HCT116 (cell line): Measurements from ENCODE around the gene UBA6. TPM values are rescaled to one million over a fixed set of nuclear protein-coding genes. Genes with fewer than 3 reads are reported as not detected.

Experiments
- ATAC-seq: fragments of 200-7000 bp; cut with Tn5 transposase; 2 replicates; pipeline ENCODE4 v1.9.1; 2020; ENCODE audit warnings: mild to moderate bottlenecking, moderate library complexity
- BruUV-seq: library from RNA; stranded (reverse); fragments of 400-500 nt; replicated peaks from 2 replicates; lab custom pipeline; 2021; lab: Mats Ljungman, UMichigan
- CTCF ChIA-PET: fragments of 300-600 bp; sonication (Branson Sonifier 250); formaldehyde crosslinking; loops from one replicate; lab custom pipeline; 2021; ENCODE audit warnings: antibody characterized with exemption; lab: Charles Lee
- POLR2A ChIA-PET: fragments of 300-600, 350-600 bp; sonication (Branson Sonifier 250); formaldehyde crosslinking; loops from one replicate; lab custom pipeline; 2021; ENCODE audit warnings: antibody characterized with exemption; lab: Charles Lee
- RAD21 ChIA-PET, 2 experiments: fragments of 300-600 bp; sonication (Branson Sonifier 250); formaldehyde crosslinking; loops; one replicate each; lab custom pipeline; 2023; ENCODE audit warnings: low total read pairs in 2 of 2; ENCODE audit not compliant: uncharacterized antibody in 2 of 2, unreplicated experiment in 2 of 2, low non-redundant PET in 1 of 2; lab: Charles Lee
- DNase-seq: peaks from one replicate; pipeline ENCODE4 v3.0.0-alpha.2; 2010; ENCODE audit warnings: low read depth, low spot score
- H2AFZ ChIP-seq: fragments of 200-600 bp; shearing (Covaris generic), sonication (generic); 2 replicates; pipeline ENCODE4 v1.6.1; 2017; ENCODE audit warnings: low read depth, mixed run types, mixed read lengths, antibody characterized with exemption, low read length; ENCODE audit not compliant: poor library complexity, severe bottlenecking
- H3K27ac ChIP-seq: 2 replicates; pipeline ENCODE4 v1.5.1; 2012; ENCODE audit warnings: low read depth, low read length
- H3K27me3 ChIP-seq: fragments of 200-600 bp; sonication (generic); 2 replicates; pipeline ENCODE4 v1.6.1; 2016; ENCODE audit warnings: mixed run types, low read length, mixed read lengths; ENCODE audit not compliant: insufficient read depth
- H3K36me3 ChIP-seq, 2 experiments: fragments of 200-500 bp in 1 of 2; fragments of 200-600 bp in 1 of 2; sonication (Bioruptor generic) in 1 of 2; sonication (generic) in 1 of 2; 2 replicates each; pipeline versions ENCODE4 v1.5.1 to v1.6.1; 2014 to 2016; ENCODE audit warnings: low read length in 2 of 2, inconsistent platforms in 1 of 2, mixed read lengths in 1 of 2, mixed run types in 1 of 2; ENCODE audit not compliant: insufficient read depth in 2 of 2, control insufficient read depth in 1 of 2
- H3K4me1 ChIP-seq, 2 experiments: fragments of 200-600 bp in 1 of 2; sonication (generic) in 1 of 2; 2 replicates each; pipeline versions ENCODE4 v1.5.1 to v1.6.1; 2012 to 2017; ENCODE audit warnings: low read length in 2 of 2, inconsistent platforms in 1 of 2, mild to moderate bottlenecking in 1 of 2, mixed read lengths in 1 of 2, mixed run types in 1 of 2, moderate library complexity in 1 of 2; ENCODE audit not compliant: insufficient read depth in 2 of 2, control insufficient read depth in 1 of 2
- H3K4me2 ChIP-seq: fragments of 200-600 bp; sonication (generic); 2 replicates; pipeline ENCODE4 v1.6.1; 2017; ENCODE audit warnings: mixed run types, low read length, mixed read lengths
- H3K4me3 ChIP-seq, 2 experiments: fragments of 200-600 bp in 1 of 2; sonication (generic) in 1 of 2; replicated peaks in 1 of 2; 2 replicates each; pipeline ENCODE4 v1.5.1; 2011 to 2016; ENCODE audit warnings: low read length in 2 of 2, control low read depth in 1 of 2, low read depth in 1 of 2, mild to moderate bottlenecking in 1 of 2, mixed read lengths in 1 of 2, mixed run types in 1 of 2
- H3K79me2 ChIP-seq: fragments of 200-600 bp; sonication (generic); 2 replicates; pipeline ENCODE4 v1.6.1; 2017; ENCODE audit warnings: mild to moderate bottlenecking, mixed run types, low read length, moderate library complexity, mixed read lengths; ENCODE audit not compliant: insufficient read depth
- H3K9ac ChIP-seq: fragments of 200-600 bp; sonication (generic); 2 replicates; pipeline ENCODE4 v1.6.1; 2016; ENCODE audit warnings: low read length, mixed read lengths
- H3K9me2 ChIP-seq: fragments of 200-600 bp; sonication (generic), shearing (Covaris generic); 2 replicates; pipeline ENCODE4 v1.6.1; 2017; ENCODE audit warnings: mixed run types, mild to moderate bottlenecking, moderate library complexity; ENCODE audit not compliant: insufficient read depth
- H3K9me3 ChIP-seq, 2 experiments: fragments of 200-500 bp in 1 of 2; fragments of 200-600 bp in 1 of 2; sonication (Bioruptor generic) in 1 of 2; sonication (generic) in 1 of 2; 2 replicates each; pipeline ENCODE4 v1.6.1; 2014 to 2017; ENCODE audit warnings: low read length in 2 of 2, mixed read lengths in 2 of 2, inconsistent platforms in 1 of 2, low read depth in 1 of 2, mild to moderate bottlenecking in 1 of 2, mixed run types in 1 of 2, moderate library complexity in 1 of 2; ENCODE audit not compliant: control insufficient read depth in 1 of 2, insufficient read depth in 1 of 2
- H4K20me1 ChIP-seq: fragments of 200-600 bp; sonication (generic), shearing (Covaris generic); 2 replicates; pipeline ENCODE4 v1.6.1; 2017; ENCODE audit warnings: mixed run types, mild to moderate bottlenecking, moderate library complexity; ENCODE audit not compliant: insufficient read depth
- ELF1 ChIP-seq: IDR thresholded peaks from 2 replicates; pipeline ENCODE4 v1.6.1; 2012; ENCODE audit warnings: low read depth, borderline replicate concordance
- EZH2 ChIP-seq: fragments of 200-600 bp; sonication (generic); IDR thresholded peaks from 2 replicates; pipeline ENCODE4 v1.6.1; 2017; ENCODE audit warnings: antibody characterized with exemption, mixed run types
- EZH2phosphoT487 ChIP-seq: fragments of 200-600 bp; IDR thresholded peaks from 2 replicates; pipeline ENCODE4 v1.6.1; 2018; ENCODE audit warnings: antibody characterized with exemption, borderline replicate concordance
- POLR2A ChIP-seq: IDR thresholded peaks from 2 replicates; pipeline ENCODE4 v1.7.0; 2011; ENCODE audit warnings: borderline replicate concordance; ENCODE audit not compliant: insufficient read depth, insufficient read length; ENCODE audit errors: extremely low read depth
- POLR2AphosphoS5 ChIP-seq: IDR thresholded peaks from 2 replicates; pipeline ENCODE4 v1.6.1; 2011; ENCODE audit warnings: mild to moderate bottlenecking, low read depth, low read length, moderate library complexity
- REST ChIP-seq: IDR thresholded peaks from 2 replicates; pipeline ENCODE4 v1.6.1; 2012; ENCODE audit warnings: low read depth
- YY1 ChIP-seq: IDR thresholded peaks from 2 replicates; pipeline ENCODE4 v1.6.1; 2011; ENCODE audit warnings: low read length, low read depth, moderate library complexity, mild to moderate bottlenecking; ENCODE audit not compliant: insufficient replicate concordance; ENCODE audit errors: extremely low read depth
- ZFX ChIP-seq: fragments of 450-650 bp; IDR thresholded peaks from 2 replicates; pipeline ENCODE4 v1.6.1; 2017
- intact Hi-C: fragments of 100-400 bp; cut with micrococcal nuclease; formaldehyde crosslinking; loops from 2 replicates; pipeline ENCODE4 v1.10.0; 2022
- total RNA-seq: library from RNA; stranded (reverse); gene quantifications from one replicate; pipeline ENCODE4 v1.2.1, GENCODE V29; 2021; ENCODE audit not compliant: unreplicated experiment

The UBA6 gene
- total RNA-seq, 1 experiment from 2014 or later: 98.9 TPM

GRCh38 chr4:67687636-67688035, 13.3 kb downstream of the UBA6 start:
- DNase-seq (no peak), ATAC-seq (no peak)
- TF ChIP-seq YY1: no peak
- no peak for TF ChIP-seq ELF1
- TF ChIP-seq REST: no peak
- TF ChIP-seq EZH2: no peak
- TF ChIP-seq POLR2A: no peak
- TF ChIP-seq ZFX: no peak
- TF ChIP-seq EZH2phosphoT487: no peak
- TF ChIP-seq POLR2AphosphoS5: no peak
- Histone ChIP-seq H3K4me3 (no peak overlapping the region), H3K27ac (no peak overlapping the region), H3K9me3 (no peaks in the 10 kb centered on the region), H3K79me2 (peaks cover 83% of the 10 kb centered on the region), H2AFZ (no peak overlapping the region), H3K9ac (no peak overlapping the region), H3K9me2 (no peaks in the 10 kb centered on the region), H3K4me2 (no peak overlapping the region), H3K4me1 (no peaks in the 10 kb centered on the region), H3K27me3 (no peaks in the 10 kb centered on the region), H4K20me1 (no peaks in the 10 kb centered on the region), H3K36me3 (peaks cover 4 to 9% of the 10 kb centered on the region in 2 experiments; a peak in 3 of 4 replicates)
- POLR2A ChIA-PET: no interaction called here
- BruUV-seq: no TSS peak
- CTCF ChIA-PET: interaction anchor here (1.0 kb wide), 1 partner anchor 14 kb away, joined by 3 read pairs; the partner anchor contains the start of gene UBA6
- intact Hi-C loops: no loop called here
- RAD21 ChIA-PET: no interaction called here
